Right atrium auricular region (tissue), 2 donors: Measurements from ENCODE around the gene GPR107. TPM values are rescaled to one million over a fixed set of nuclear protein-coding genes. Genes with fewer than 3 reads are reported as not detected.

Experiments
- DNase-seq: peaks from one replicate; pipeline ENCODE4 v3.0.0-alpha.2; 2019; ENCODE audit warnings: low spot score
- H3K27ac ChIP-seq, 2 donors: fragments of 200-600 bp; sonication (generic); 1 replicate in 1 of 2; 2 replicates in 1 of 2; pipeline ENCODE4 v1.5.1; 2016 to 2019
- H3K27me3 ChIP-seq, 2 donors: fragments of 200-600 bp; sonication (generic); one replicate each; pipeline versions ENCODE4 v1.5.1 to v1.6.0; 2017 to 2019
- H3K36me3 ChIP-seq: fragments of 200-600 bp; sonication (generic); one replicate; pipeline ENCODE4 v1.5.1; 2016
- H3K4me1 ChIP-seq, 2 donors: fragments of 200-600 bp; sonication (generic); one replicate each; pipeline versions ENCODE4 v1.5.1 to v1.6.0; 2017 to 2019
- H3K4me3 ChIP-seq, 2 donors: fragments of 200-600 bp; sonication (generic); 1 replicate in 1 of 2; 2 replicates in 1 of 2; pipeline ENCODE4 v1.5.1; 2017 to 2019; ENCODE audit warnings: mild to moderate bottlenecking in 1 of 2, moderate library complexity in 1 of 2
- H3K9me3 ChIP-seq, 2 donors: fragments of 200-600 bp; sonication (generic); one replicate each; pipeline ENCODE4 v1.5.1; 2019
- CTCF ChIP-seq, 2 donors: fragments of 200-600 bp; sonication (generic); IDR thresholded peaks; one replicate each; pipeline ENCODE4 v1.5.1; 2019; ENCODE audit warnings: antibody characterized with exemption in 2 of 2
- total RNA-seq, 2 donors: library from RNA; depleted of rRNA; stranded (reverse); fragments of >200 nt; gene quantifications; one replicate each; pipeline ENCODE4 v1.1.0, GENCODE V29; 2016

Gene GPR107
- total RNA-seq, 2 donors from 2014 or later = 16.2 to 16.9 TPM

GRCh38 chr9:130069048-130069447, 15.3 kb downstream of the GPR107 start:
- no peaks in the 10 kb centered on the region for H3K27me3 ChIP-seq
- H3K4me1 ChIP-seq = peaks cover 0 to 27% of the 10 kb centered on the region in 2 donors
- peak overlapping the region in 1 of 2 donors; percentile 37 for H3K27ac ChIP-seq
- no peak overlapping the region for H3K4me3 ChIP-seq
- TF ChIP-seq CTCF (IDR thresholded peaks at IDR 0.05) = no peak
- DNase-seq = no peak
- H3K36me3 ChIP-seq = no peaks in the 10 kb centered on the region
- H3K9me3 ChIP-seq = no peaks in the 10 kb centered on the region

DNA sequence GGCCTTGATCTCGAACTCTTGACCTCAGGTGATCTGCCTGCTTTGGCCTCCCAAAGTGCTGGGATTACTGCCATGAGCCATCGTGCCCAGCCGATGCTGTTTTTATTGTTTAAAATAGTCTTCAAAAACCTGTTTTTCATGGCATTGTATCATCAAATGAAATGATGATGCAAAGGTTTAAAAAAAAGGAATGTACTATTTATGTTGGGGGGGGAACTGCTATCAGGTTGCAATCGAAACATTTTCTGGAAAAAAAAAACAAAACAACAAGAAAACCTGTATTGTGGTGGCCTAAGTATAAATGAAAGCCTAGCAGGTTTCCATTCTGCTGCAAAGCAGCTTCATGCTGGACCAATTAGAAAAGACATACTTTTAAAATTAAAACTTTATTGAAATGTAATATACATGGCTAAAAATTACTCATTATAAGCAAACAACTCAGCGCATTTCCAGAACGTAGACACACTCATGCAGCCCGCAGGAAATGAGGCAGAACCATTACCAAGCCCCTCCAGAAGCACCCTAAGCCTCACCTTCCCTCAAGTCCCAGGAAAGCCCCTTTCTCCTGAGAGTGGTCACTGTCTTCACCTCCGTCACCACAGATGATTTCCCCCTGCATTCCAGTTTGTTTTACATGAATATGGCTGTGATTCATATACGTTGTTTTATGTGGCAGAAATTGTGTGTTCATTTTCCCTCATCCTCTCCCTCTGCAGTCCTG, 19.0 kb downstream of the GPR107 start:
- TF ChIP-seq CTCF (IDR thresholded peaks at IDR 0.05) = no peak
- Histone ChIP-seq H3K4me1 (peaks cover 0 to 30% of the 10 kb centered on the region in 2 donors), H3K4me3 (no peak overlapping the region), H3K36me3 (peaks cover 20% of the 10 kb centered on the region), H3K27ac (no peak overlapping the region), H3K27me3 (no peaks in the 10 kb centered on the region), H3K9me3 (no peaks in the 10 kb centered on the region)
- no peak for DNase-seq

DNA sequence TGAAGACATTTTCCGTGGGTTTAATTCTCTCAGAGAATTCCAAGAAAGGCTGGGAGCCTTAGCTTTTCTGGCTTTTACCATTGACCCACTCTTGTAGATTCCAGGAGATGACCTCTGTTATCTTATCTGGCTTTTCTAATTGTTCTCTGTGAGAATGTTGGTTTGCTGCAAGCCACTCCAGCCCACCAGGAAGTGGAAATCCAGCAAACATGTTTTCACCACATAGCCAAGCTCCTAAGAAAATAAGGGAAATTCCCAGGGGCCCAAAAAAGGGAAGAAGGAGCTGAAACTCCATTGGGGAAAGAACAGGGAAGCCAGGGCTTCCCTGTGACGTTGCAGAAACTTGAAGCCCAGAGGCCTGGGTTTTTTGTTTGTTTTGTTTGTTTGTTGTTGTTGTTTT, 19.7 kb downstream of the GPR107 start:
- no peak overlapping the region for H3K27ac ChIP-seq
- H3K27me3 ChIP-seq = no peaks in the 10 kb centered on the region
- H3K4me3 ChIP-seq = no peak overlapping the region
- H3K36me3 ChIP-seq = peaks cover 26% of the 10 kb centered on the region
- H3K9me3 ChIP-seq = no peaks in the 10 kb centered on the region
- TF ChIP-seq CTCF (IDR thresholded peaks at IDR 0.05) = no peak
- peaks cover 0 to 25% of the 10 kb centered on the region in 2 donors for H3K4me1 ChIP-seq
- no peak for DNase-seq

DNA sequence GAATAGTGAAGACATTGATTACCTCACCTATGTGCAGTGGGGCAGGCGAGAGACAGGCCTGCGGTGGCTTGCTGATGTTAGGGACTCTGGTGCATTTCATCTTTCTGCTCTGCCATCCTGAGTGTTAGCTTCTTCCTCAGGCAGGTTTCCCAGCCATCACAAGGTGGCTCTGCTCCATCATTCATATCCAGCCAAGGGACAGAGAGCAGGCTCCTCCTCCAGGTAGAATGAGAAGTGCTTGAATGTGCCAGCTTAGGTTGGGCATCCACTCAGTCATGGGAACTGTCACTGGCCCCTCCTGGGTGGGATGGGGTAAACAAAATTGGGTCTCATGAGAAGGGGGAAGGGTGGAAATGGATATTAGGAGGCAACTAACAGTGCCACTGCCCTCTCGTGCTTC, 24.8 kb downstream of the GPR107 start:
- no peaks in the 10 kb centered on the region for H3K9me3 ChIP-seq
- peaks cover 70% of the 10 kb centered on the region for H3K36me3 ChIP-seq
- H3K4me1 ChIP-seq = peaks cover 0 to 15% of the 10 kb centered on the region in 2 donors
- no peaks in the 10 kb centered on the region for H3K27me3 ChIP-seq
- H3K4me3 ChIP-seq = no peak overlapping the region
- TF ChIP-seq CTCF (IDR thresholded peaks at IDR 0.05) = no peak
- no peak overlapping the region for H3K27ac ChIP-seq
- DNase-seq = no peak

GRCh38 chr9:130084337-130084736, 30.6 kb downstream of the GPR107 start:
- H3K4me3 ChIP-seq = no peak overlapping the region
- H3K4me1 ChIP-seq = no peaks in the 10 kb centered on the region
- no peak for DNase-seq
- H3K27me3 ChIP-seq = no peaks in the 10 kb centered on the region
- H3K9me3 ChIP-seq = no peaks in the 10 kb centered on the region
- TF ChIP-seq CTCF (IDR thresholded peaks at IDR 0.05) = no peak
- H3K36me3 ChIP-seq = peaks cover 79% of the 10 kb centered on the region
- no peak overlapping the region for H3K27ac ChIP-seq

DNA sequence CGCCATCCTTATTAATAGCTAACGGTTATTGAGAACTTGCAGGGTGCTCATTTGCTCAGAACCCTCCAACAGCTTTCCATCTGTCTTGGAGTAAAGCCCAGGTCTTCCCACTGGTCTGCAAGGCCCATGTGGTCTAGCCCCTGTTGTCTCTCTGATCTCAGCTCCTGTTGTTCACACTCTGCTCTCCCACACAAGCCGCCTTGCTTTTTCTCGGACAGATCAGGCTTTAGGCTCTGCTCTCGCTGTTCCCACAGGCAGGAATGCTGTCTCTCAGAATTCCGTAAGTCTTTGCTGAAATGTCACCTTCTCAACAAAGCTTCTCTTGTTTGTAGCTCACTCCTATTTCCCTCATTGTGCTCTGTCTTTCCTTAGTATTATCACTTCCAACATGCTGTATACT, 34.3 kb downstream of the GPR107 start:
- Histone ChIP-seq H3K9me3 (no peaks in the 10 kb centered on the region), H3K4me3 (no peak overlapping the region), H3K27me3 (no peaks in the 10 kb centered on the region), H3K27ac (no peak overlapping the region), H3K4me1 (no peaks in the 10 kb centered on the region), H3K36me3 (peaks cover 73% of the 10 kb centered on the region)
- DNase-seq = no peak
- no peak for TF ChIP-seq CTCF (IDR thresholded peaks at IDR 0.05)
